ENCODE data around the gene SPAG16.

DNA sequence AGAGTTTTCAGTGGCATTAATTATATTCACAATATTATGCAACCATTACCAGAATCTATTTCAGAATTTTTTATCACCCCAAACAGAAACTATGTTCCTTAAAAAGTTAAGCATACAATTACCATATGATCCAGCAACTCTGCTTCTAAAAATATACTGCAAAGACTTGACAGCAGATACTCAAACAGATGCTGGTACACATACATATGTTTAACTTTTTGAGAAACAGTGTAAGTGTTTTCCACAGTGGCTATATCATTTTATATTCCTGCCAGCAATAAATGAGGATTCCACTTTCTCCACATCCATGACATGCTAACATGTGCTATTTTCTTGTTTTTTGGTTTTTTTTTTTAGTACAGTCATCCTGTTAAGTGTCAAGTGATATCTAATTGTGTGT lies 687.3 kb downstream of the SPAG16 start:
- no peak for TF ChIP-seq POLR2A (IDR thresholded peaks at IDR 0.05)
- TF ChIP-seq, protein P1, sequence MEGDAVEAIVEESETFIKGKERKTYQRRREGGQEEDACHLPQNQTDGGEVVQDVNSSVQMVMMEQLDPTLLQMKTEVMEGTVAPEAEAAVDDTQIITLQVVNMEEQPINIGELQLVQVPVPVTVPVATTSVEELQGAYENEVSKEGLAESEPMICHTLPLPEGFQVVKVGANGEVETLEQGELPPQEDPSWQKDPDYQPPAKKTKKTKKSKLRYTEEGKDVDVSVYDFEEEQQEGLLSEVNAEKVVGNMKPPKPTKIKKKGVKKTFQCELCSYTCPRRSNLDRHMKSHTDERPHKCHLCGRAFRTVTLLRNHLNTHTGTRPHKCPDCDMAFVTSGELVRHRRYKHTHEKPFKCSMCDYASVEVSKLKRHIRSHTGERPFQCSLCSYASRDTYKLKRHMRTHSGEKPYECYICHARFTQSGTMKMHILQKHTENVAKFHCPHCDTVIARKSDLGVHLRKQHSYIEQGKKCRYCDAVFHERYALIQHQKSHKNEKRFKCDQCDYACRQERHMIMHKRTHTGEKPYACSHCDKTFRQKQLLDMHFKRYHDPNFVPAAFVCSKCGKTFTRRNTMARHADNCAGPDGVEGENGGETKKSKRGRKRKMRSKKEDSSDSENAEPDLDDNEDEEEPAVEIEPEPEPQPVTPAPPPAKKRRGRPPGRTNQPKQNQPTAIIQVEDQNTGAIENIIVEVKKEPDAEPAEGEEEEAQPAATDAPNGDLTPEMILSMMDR (IDR thresholded peaks at IDR 0.05 in 8 of 11, conservative IDR thresholded peaks at IDR 0.05 in 3 of 11), result no peak

Measured in spleen (tissue), 7 donors.